Measurements from ENCODE around the gene FAM83F.

DNA sequence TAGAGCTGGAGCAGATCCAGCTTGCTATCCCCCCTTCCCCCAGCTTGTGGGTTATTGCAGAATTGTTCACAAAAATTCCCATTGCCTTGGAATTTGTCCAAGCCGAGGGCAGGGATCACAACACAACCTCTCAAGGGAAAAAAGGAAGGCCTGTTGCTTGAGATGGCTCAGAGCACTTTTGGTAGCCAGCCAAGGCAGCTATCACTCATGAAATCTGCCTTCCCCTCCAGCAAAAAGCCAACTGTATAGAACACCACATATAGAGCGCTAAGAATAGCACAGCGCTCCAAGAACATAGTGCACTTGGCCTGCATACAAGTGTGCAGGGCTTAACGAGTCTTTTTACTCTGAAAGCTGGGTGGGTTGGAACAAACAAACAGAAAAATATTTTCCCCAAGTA lies 46.2 kb downstream of the FAM83F start:
- TF ChIP-seq POLR2AphosphoS5 (IDR thresholded peaks at IDR 0.05; ENCODE audit: borderline replicate concordance, low read depth, low read length) (peak; percentile 39; the same call in 1 of the 2 replicates), EZH2 (IDR thresholded peaks at IDR 0.05) (no peak), FOXP2 (optimal IDR thresholded peaks at IDR 0.05; ENCODE audit: control extremely low read depth, extremely low read length, insufficient read depth) (peak; percentile 89)

Measured in SK-N-MC (cell line).